ENCODE results near the gene XKR8. TPM values are rescaled to one million over a fixed set of nuclear protein-coding genes. Genes with fewer than 3 reads are reported as not detected.
A peak's percentile ranks its signal among the peaks of the same experiment; 100 is the strongest.

XKR8 gene
- total and polyA plus RNA-seq, 10 of the 15 experiments (the other 5 are each of a cell fraction or from before 2014, with no cell fraction given), result 0.80 to 3.7 (median 2.6) TPM

DNA sequence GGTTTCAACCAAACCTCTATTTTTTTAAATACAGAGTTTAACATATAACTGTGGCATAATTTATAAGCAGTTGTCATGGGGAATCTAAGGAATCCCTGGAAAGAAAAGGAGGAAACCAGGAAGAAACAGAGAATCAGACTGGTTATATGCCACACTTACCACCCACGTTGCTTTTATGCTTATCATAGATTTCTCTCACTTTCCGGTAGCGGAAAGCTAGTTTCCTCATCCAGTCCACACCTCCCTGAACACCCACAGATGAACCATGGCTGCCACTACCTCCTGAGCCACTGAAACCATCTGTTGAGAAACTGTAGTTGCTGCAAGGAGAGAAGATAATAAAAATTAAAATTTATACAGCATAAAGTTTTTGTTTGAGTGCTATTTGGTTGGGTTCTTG is 33.5 kb downstream of the XKR8 start:
- Histone ChIP-seq H3K9ac (ENCODE audit: control insufficient read depth, insufficient read depth, low read length) (no peak overlapping the region), H3K4me1 (ENCODE audit: control insufficient read depth, insufficient read depth, low read length) (no peaks in the 10 kb centered on the region), H3K9me3 (replicated peaks; ENCODE audit: control insufficient read depth, insufficient read depth, low read length) (no peaks in the 10 kb centered on the region), H2AFZ (ENCODE audit: control insufficient read depth, low read depth, low read length) (no peak overlapping the region), H3K4me2 (ENCODE audit: control insufficient read depth, insufficient read depth) (no peak overlapping the region), H3K36me3 (ENCODE audit: control insufficient read depth in 2 of 2, insufficient read depth in 2 of 2, low read length in 1 of 2) (peaks cover 15 to 34% of the 10 kb centered on the region in 2 experiments), H3K79me2 (ENCODE audit: control insufficient read depth, insufficient read depth, low read length) (no peaks in the 10 kb centered on the region), H3K4me3 (no peak overlapping the region), H4K20me1 (ENCODE audit: control insufficient read depth, insufficient read depth) (no peaks in the 10 kb centered on the region), H3K27me3 (replicated peaks in 1 of 2; ENCODE audit: control insufficient read depth in 2 of 2, insufficient read depth in 2 of 2, low read length in 1 of 2) (no peaks in the 10 kb centered on the region), H3K27ac (ENCODE audit: control insufficient read depth, insufficient read depth) (no peak overlapping the region)
- BruUV-seq (replicated peaks), result no TSS peak
- ChIA-PET CTCF (interaction anchor here (1.3 to 1.5 kb wide), 3 partner anchors 33 to 215 kb away, joined by 3 to 5 read pairs (median 3); partner anchors contain the start of gene XKR8), SMC1A (ENCODE audit: uncharacterized antibody, unreplicated experiment) (interaction anchor here (1.8 kb wide), 1 partner anchor 27 kb away, joined by 6 read pairs; no protein-coding TSS in a partner anchor), POLR2A (interaction anchor here (1.5 kb wide), 1 partner anchor 92 kb away, joined by 3 read pairs; no protein-coding TSS in a partner anchor), RAD21 (ENCODE audit: unreplicated experiment) (interaction anchor here (1.0 kb wide), 2 partner anchors 135 to 215 kb away, joined by 3 to 4 read pairs; no protein-coding TSS in a partner anchor)
- DNase-seq (ENCODE audit: low read depth, low spot score) (no peak), ATAC-seq (no peak), FAIRE-seq (peak; percentile 13)
- 98% methylated on average over 3 of the region's 3 CpGs for WGBS (ENCODE audit: insufficient coverage, insufficient replicate concordance, low lambda C conversion rate, missing lambda C conversion rate)
- intact Hi-C loops (cut with micrococcal nuclease; ENCODE audit: unreplicated experiment), result no loop called here
- TF ChIP-seq EZH2 (IDR thresholded peaks at IDR 0.05; ENCODE audit: borderline replicate concordance, control insufficient read depth, low read depth, low read length) (no peak), KAT2A (conservative IDR thresholded peaks at IDR 0.05; ENCODE audit: control insufficient read depth, low read depth, low read length) (no peak), SUZ12 (IDR thresholded peaks at IDR 0.05; ENCODE audit: unreplicated experiment) (no peak), ZNF24 (IDR thresholded peaks at IDR 0.05) (no peak)
- TF ChIP-seq, protein P1, sequence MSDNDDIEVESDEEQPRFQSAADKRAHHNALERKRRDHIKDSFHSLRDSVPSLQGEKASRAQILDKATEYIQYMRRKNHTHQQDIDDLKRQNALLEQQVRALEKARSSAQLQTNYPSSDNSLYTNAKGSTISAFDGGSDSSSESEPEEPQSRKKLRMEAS (IDR thresholded peaks at IDR 0.05; ENCODE audit: low read depth, low read length), result no peak
- TF ChIP-seq, protein P2, sequence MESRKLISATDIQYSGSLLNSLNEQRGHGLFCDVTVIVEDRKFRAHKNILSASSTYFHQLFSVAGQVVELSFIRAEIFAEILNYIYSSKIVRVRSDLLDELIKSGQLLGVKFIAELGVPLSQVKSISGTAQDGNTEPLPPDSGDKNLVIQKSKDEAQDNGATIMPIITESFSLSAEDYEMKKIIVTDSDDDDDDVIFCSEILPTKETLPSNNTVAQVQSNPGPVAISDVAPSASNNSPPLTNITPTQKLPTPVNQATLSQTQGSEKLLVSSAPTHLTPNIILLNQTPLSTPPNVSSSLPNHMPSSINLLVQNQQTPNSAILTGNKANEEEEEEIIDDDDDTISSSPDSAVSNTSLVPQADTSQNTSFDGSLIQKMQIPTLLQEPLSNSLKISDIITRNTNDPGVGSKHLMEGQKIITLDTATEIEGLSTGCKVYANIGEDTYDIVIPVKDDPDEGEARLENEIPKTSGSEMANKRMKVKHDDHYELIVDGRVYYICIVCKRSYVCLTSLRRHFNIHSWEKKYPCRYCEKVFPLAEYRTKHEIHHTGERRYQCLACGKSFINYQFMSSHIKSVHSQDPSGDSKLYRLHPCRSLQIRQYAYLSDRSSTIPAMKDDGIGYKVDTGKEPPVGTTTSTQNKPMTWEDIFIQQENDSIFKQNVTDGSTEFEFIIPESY (IDR thresholded peaks at IDR 0.05), result no peak
- in situ Hi-C loops (cut with MboI), result no loop called here

All from GM12878 (cell line).